ENCODE data around the gene MAPK4.

MAPK4 gene

GRCh38 chr18:50679056-50679455 is 119.2 kb downstream of the MAPK4 start:
- H3K27me3 Mint-ChIP-seq (ENCODE audit: low read depth, poor library complexity): peaks cover 3% of the 10 kb centered on the region

GRCh38 chr18:50679656-50680055 is 119.8 kb downstream of the MAPK4 start:
- Mint-ChIP-seq H3K27ac (no peak overlapping the region), H3K4me1 (peaks cover 5% of the 10 kb centered on the region), H3K9me3 (peaks cover 17% of the 10 kb centered on the region), H3K27me3 (ENCODE audit: low read depth, poor library complexity) (peaks cover 3% of the 10 kb centered on the region), H3K36me3 (ENCODE audit: low read depth) (peaks cover 27% of the 10 kb centered on the region), H3K4me3 (no peak overlapping the region)
- no peak for TF ChIP-seq CTCF (IDR thresholded peaks at IDR 0.05)
- DNase-seq: no peak

More at GRCh38 chr18:50679056-50679455, 119.2 kb downstream of the MAPK4 start:
- Mint-ChIP-seq H3K36me3 (ENCODE audit: low read depth) (peaks cover 27% of the 10 kb centered on the region), H3K27ac (no peak overlapping the region), H3K9me3 (peaks cover 17% of the 10 kb centered on the region), H3K4me3 (no peak overlapping the region), H3K4me1 (peaks cover 11% of the 10 kb centered on the region)
- no peak for TF ChIP-seq CTCF (IDR thresholded peaks at IDR 0.05)
- no peak for DNase-seq

- H3K27ac Mint-ChIP-seq: no peak overlapping the region
- TF ChIP-seq CTCF (IDR thresholded peaks at IDR 0.05): no peak
- peaks cover 9% of the 10 kb centered on the region for H3K27me3 Mint-ChIP-seq (ENCODE audit: low read depth, poor library complexity)
- no peak for DNase-seq
- peaks cover 16% of the 10 kb centered on the region for H3K9me3 Mint-ChIP-seq
- H3K4me1 Mint-ChIP-seq: no peaks in the 10 kb centered on the region
- H3K4me3 Mint-ChIP-seq: no peak overlapping the region
- peaks cover 27% of the 10 kb centered on the region for H3K36me3 Mint-ChIP-seq (ENCODE audit: low read depth)
Measured at GRCh38 chr18:50680966-50681365, 121.1 kb downstream of the MAPK4 start.

GRCh38 chr18:50682852-50683251 is 123.0 kb downstream of the MAPK4 start:
- Mint-ChIP-seq H3K9me3 (peaks cover 4% of the 10 kb centered on the region), H3K36me3 (ENCODE audit: low read depth) (peaks cover 15% of the 10 kb centered on the region), H3K4me1 (peaks cover 4% of the 10 kb centered on the region), H3K4me3 (no peak overlapping the region), H3K27ac (no peak overlapping the region), H3K27me3 (ENCODE audit: low read depth, poor library complexity) (peaks cover 9% of the 10 kb centered on the region)
- no peak for DNase-seq
- no peak for TF ChIP-seq CTCF (IDR thresholded peaks at IDR 0.05)

GRCh38 chr18:50686409-50686808 is 126.5 kb downstream of the MAPK4 start:
- DNase-seq: no peak
- Mint-ChIP-seq H3K27me3 (ENCODE audit: low read depth, poor library complexity) (peaks cover 6% of the 10 kb centered on the region), H3K27ac (no peak overlapping the region), H3K4me3 (no peak overlapping the region), H3K9me3 (peaks cover 4% of the 10 kb centered on the region), H3K4me1 (peaks cover 10% of the 10 kb centered on the region), H3K36me3 (ENCODE audit: low read depth) (peaks cover 10% of the 10 kb centered on the region)
- TF ChIP-seq CTCF (IDR thresholded peaks at IDR 0.05): no peak

- DNase-seq: no peak
- H3K36me3 Mint-ChIP-seq (ENCODE audit: low read depth): peaks cover under 1% of the 10 kb centered on the region
- no peak overlapping the region for H3K27ac Mint-ChIP-seq
- TF ChIP-seq CTCF (IDR thresholded peaks at IDR 0.05): no peak
- H3K9me3 Mint-ChIP-seq: no peaks in the 10 kb centered on the region
- H3K4me1 Mint-ChIP-seq: peaks cover 16% of the 10 kb centered on the region
- H3K4me3 Mint-ChIP-seq: no peak overlapping the region
- peaks cover 6% of the 10 kb centered on the region for H3K27me3 Mint-ChIP-seq (ENCODE audit: low read depth, poor library complexity)
Measured at GRCh38 chr18:50687491-50687890, 127.6 kb downstream of the MAPK4 start.
